OCI-LY1 (cell line): Measurements from ENCODE around the gene TIGD7.

Experiments used
- CTCF ChIP-seq: fragments of 200-600 bp; sonication (generic), shearing (Covaris generic); IDR thresholded peaks from 2 replicates; pipeline ENCODE4 v1.5.1; 2017; ENCODE audit warnings: mild to moderate bottlenecking, antibody characterized with exemption, low read length, moderate library complexity, mixed read lengths
- EZH2 ChIP-seq: fragments of 200-600 bp; sonication (generic), shearing (Covaris generic); IDR thresholded peaks from 2 replicates; pipeline ENCODE4 v1.8.0; 2017; ENCODE audit warnings: borderline replicate concordance, mixed run types, mild to moderate bottlenecking, antibody characterized with exemption, low read length, moderate library complexity, mixed read lengths

- TF ChIP-seq EZH2 (no peak), CTCF (no peak)
These were observed 55.8 kb downstream of the TIGD7 start for GRCh38 chr16:3249451-3249850.
